Measurements from ENCODE around the gene MID1IP1. TPM values are rescaled to one million over a fixed set of nuclear protein-coding genes. Genes with fewer than 3 reads are reported as not detected.
A peak's percentile ranks its signal among the peaks of the same experiment; 100 is the strongest.

Gene MID1IP1
- total RNA-seq, 1 experiment from 2014 or later: 53.8 TPM

- peak; percentile 71 for DNase-seq (ENCODE audit: low spot score)
- TF ChIP-seq EZH2 (IDR thresholded peaks at IDR 0.05; ENCODE audit: borderline replicate concordance, low read depth, low read length, poor library complexity, severe bottlenecking): no peak
- TF ChIP-seq CTCF (conservative IDR thresholded peaks at IDR 0.05; ENCODE audit: low read depth, low read length): no peak
- intact Hi-C loops (cut with micrococcal nuclease; ENCODE audit: unreplicated experiment): no loop called here
- Histone ChIP-seq H3K4me3 (ENCODE audit: low read depth, low read length, poor library complexity, severe bottlenecking) (peak overlapping the region; percentile 68), H3K27ac (ENCODE audit: low read depth, low read length, poor library complexity, severe bottlenecking) (peak overlapping the region; percentile 91), H3K36me3 (ENCODE audit: insufficient read depth, low read length, poor library complexity, severe bottlenecking) (no peaks in the 10 kb centered on the region), H3K9me3 (ENCODE audit: low read depth, low read length, poor library complexity, severe bottlenecking) (no peaks in the 10 kb centered on the region), H3K27me3 (replicated peaks; ENCODE audit: insufficient read depth, low read depth, low read length, poor library complexity) (no peaks in the 10 kb centered on the region), H3K4me1 (ENCODE audit: insufficient read depth, low read length, poor library complexity, severe bottlenecking) (peaks cover 11% of the 10 kb centered on the region)
- POLR2A ChIA-PET (ENCODE audit: low non-redundant PET): interaction anchor here (0.6 to 0.7 kb wide), 2 partner anchors 240 to 830 kb away, joined by 3 to 7 read pairs; no protein-coding TSS in a partner anchor
- no TSS peak for BruUV-seq (replicated peaks)
- CTCF ChIA-PET: interaction anchor here (0.6 kb wide), 1 partner anchor 1351 kb away, joined by 9 read pairs; no protein-coding TSS in a partner anchor
Observed at GRCh38 chrX:38805432-38806389, 4.5 kb downstream of the MID1IP1 start.

DNA sequence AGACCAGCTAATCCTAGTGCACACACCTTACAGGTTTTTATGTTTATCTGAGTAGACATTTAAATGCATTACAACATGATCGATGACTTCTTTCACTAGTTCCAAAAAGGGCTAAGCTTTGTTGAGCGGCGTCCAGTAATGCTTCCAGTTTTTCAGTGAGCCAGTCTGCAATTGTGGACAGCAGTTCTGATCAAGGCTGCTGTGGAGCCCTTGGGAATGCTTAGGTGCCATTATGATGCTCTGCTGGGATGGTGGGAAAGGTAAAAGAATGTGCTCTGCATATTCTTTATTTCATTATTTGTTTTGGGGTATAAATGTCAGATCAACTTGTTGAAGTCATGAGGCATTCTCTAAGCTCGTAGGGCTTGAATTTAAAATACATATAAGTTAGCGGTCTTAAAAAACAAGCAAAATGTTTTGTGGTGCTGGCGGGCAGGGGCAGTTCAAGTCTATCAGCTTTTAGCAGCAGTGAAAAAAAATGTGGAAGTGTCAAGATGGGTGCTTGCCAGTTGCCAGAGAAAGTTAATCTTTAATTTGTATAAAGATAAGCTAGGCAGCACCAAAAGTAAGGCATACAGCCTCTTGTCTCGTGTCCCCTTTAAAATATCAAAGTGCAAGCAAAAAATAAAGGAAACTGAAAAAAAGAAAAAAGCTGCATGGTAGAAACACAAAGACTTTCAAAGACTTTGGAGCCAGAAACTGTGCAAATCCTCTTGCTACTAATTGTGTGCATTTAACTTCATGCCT, 5.8 kb downstream of the MID1IP1 start:
- Histone ChIP-seq H3K4me3 (ENCODE audit: low read depth, low read length, poor library complexity, severe bottlenecking) (peak overlapping the region; percentile 68), H3K27me3 (replicated peaks; ENCODE audit: insufficient read depth, low read depth, low read length, poor library complexity) (no peaks in the 10 kb centered on the region), H3K27ac (ENCODE audit: low read depth, low read length, poor library complexity, severe bottlenecking) (no peak overlapping the region), H3K9me3 (ENCODE audit: low read depth, low read length, poor library complexity, severe bottlenecking) (no peaks in the 10 kb centered on the region), H3K36me3 (ENCODE audit: insufficient read depth, low read length, poor library complexity, severe bottlenecking) (no peaks in the 10 kb centered on the region), H3K4me1 (ENCODE audit: insufficient read depth, low read length, poor library complexity, severe bottlenecking) (peaks cover 9% of the 10 kb centered on the region)
- TF ChIP-seq CTCF (conservative IDR thresholded peaks at IDR 0.05; ENCODE audit: low read depth, low read length) (no peak), EZH2 (IDR thresholded peaks at IDR 0.05; ENCODE audit: borderline replicate concordance, low read depth, low read length, poor library complexity, severe bottlenecking) (no peak)
- ChIA-PET POLR2A (ENCODE audit: low non-redundant PET) (interaction anchor here (0.6 kb wide), 1 partner anchor 64 kb away, joined by 5 read pairs; no protein-coding TSS in a partner anchor), CTCF (no interaction called here)
- BruUV-seq (replicated peaks): no TSS peak
- intact Hi-C loops (cut with micrococcal nuclease; ENCODE audit: unreplicated experiment): no loop called here
- DNase-seq (ENCODE audit: low spot score): no peak

DNA sequence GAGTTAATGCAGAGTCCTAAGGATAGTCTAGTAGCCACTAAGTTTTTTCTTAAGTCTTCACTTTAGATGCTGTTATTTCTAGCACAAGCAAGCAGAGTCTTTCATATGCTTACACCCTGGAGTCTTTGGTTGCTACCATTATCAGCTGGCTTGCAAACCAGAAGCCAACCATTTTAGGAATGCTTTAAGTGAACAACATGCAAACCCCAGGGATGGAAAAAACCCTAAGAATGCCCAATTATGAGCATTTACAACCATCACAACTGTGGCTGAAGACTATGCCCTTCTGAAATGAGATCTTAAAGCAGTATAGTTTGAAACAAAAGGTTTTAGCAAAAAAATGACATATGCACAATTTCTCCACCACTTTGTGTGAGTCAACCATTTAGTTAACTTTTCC, 6.6 kb downstream of the MID1IP1 start:
- no TSS peak for BruUV-seq (replicated peaks)
- CTCF ChIA-PET: no interaction called here
- TF ChIP-seq EZH2 (IDR thresholded peaks at IDR 0.05; ENCODE audit: borderline replicate concordance, low read depth, low read length, poor library complexity, severe bottlenecking): no peak
- TF ChIP-seq CTCF (conservative IDR thresholded peaks at IDR 0.05; ENCODE audit: low read depth, low read length): no peak
- intact Hi-C loops (cut with micrococcal nuclease; ENCODE audit: unreplicated experiment): no loop called here
- no peaks in the 10 kb centered on the region for H3K36me3 ChIP-seq (ENCODE audit: insufficient read depth, low read length, poor library complexity, severe bottlenecking)
- H3K27ac ChIP-seq (ENCODE audit: low read depth, low read length, poor library complexity, severe bottlenecking): no peak overlapping the region
- no peaks in the 10 kb centered on the region for H3K9me3 ChIP-seq (ENCODE audit: low read depth, low read length, poor library complexity, severe bottlenecking)
- DNase-seq (ENCODE audit: low spot score): no peak
- no peaks in the 10 kb centered on the region for H3K27me3 ChIP-seq (replicated peaks; ENCODE audit: insufficient read depth, low read depth, low read length, poor library complexity)
- no peak overlapping the region for H3K4me3 ChIP-seq (ENCODE audit: low read depth, low read length, poor library complexity, severe bottlenecking)
- H3K4me1 ChIP-seq (ENCODE audit: insufficient read depth, low read length, poor library complexity, severe bottlenecking): peaks cover 9% of the 10 kb centered on the region
- POLR2A ChIA-PET (ENCODE audit: low non-redundant PET): no interaction called here

Data from A673 (cell line).